ENCODE results near the gene WDFY4. TPM values are rescaled to one million over a fixed set of nuclear protein-coding genes. Genes with fewer than 3 reads are reported as not detected.

Gene WDFY4
- total and polyA plus RNA-seq, 2 experiments from 2014 or later = 0.14 TPM; not detected in 1

DNA sequence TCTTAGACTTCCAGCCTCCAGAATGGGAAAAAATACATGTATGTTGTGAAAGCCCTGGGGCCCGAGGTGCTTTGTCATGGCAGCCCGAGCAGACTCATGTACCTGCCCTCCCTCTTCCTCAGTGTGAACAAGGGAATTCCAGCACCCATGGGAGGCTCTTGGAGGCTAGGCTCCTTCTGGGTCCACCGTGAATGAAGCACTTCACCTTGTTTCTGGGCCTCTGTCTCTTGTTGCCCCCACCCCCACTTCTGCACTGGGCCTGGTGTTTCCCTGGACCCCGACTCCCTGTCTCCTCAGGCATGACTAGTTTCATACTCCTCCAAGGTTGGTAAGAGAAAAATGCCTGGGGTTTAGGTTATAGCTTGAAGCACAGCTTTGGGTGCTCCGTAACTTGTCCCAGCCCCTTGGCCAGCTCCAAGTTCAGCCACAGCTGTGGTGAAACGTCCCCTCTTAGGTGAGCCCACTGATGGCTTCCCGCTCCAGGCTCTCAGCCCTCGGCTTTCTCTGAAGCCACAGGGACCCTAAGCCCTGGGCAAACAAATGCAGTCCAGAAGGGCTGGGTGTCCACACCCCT lies 49.6 kb upstream of the WDFY4 start:
- no peak overlapping the region for H2AFZ ChIP-seq

DNA sequence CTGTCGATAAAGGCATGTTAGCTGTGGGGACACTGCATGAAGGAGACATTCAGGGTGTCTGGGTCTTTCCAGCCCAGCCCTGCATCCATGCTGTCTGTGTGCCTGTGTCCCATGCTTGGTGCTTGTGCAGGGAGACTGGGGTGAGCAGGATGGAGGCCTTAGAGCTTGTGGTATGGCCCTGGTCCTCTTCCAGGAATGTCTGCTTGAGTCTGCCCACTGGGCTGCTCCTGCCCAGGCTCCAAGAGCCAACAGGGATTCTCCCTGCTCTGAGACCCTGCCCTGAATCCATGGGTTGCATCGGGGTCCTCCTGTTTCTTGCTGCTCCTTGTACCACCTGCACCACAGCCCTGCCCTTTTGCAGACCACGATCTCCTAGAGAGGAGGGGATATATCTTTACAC lies 48.4 kb upstream of the WDFY4 start:
- no peak for DNase-seq (ENCODE audit: low spot score)
- no peaks in the 10 kb centered on the region; the same call in 2 of the 3 replicates for H3K4me1 Mint-ChIP-seq
- H3K9me3 Mint-ChIP-seq = peaks cover 7% of the 10 kb centered on the region
- Histone ChIP-seq H3K9me2 (ENCODE audit: insufficient read depth) (no peaks in the 10 kb centered on the region), H3K36me3 (ENCODE audit: insufficient read depth) (no peaks in the 10 kb centered on the region), H3F3A (replicated peaks; ENCODE audit: low read depth) (no peaks in the 10 kb centered on the region), H3K4me3 (no peak overlapping the region), H3K27ac (ENCODE audit: low read depth) (no peak overlapping the region), H3K4me1 (ENCODE audit: insufficient read depth) (no peaks in the 10 kb centered on the region), H3K27me3 (ENCODE audit: insufficient read depth) (no peaks in the 10 kb centered on the region), H3K4me2 (no peak overlapping the region), H2AFZ (no peak overlapping the region), H4K20me1 (replicated peaks; ENCODE audit: insufficient read depth) (no peaks in the 10 kb centered on the region), H3K79me2 (replicated peaks; ENCODE audit: insufficient read depth) (no peaks in the 10 kb centered on the region)
- TF ChIP-seq, protein P1, sequence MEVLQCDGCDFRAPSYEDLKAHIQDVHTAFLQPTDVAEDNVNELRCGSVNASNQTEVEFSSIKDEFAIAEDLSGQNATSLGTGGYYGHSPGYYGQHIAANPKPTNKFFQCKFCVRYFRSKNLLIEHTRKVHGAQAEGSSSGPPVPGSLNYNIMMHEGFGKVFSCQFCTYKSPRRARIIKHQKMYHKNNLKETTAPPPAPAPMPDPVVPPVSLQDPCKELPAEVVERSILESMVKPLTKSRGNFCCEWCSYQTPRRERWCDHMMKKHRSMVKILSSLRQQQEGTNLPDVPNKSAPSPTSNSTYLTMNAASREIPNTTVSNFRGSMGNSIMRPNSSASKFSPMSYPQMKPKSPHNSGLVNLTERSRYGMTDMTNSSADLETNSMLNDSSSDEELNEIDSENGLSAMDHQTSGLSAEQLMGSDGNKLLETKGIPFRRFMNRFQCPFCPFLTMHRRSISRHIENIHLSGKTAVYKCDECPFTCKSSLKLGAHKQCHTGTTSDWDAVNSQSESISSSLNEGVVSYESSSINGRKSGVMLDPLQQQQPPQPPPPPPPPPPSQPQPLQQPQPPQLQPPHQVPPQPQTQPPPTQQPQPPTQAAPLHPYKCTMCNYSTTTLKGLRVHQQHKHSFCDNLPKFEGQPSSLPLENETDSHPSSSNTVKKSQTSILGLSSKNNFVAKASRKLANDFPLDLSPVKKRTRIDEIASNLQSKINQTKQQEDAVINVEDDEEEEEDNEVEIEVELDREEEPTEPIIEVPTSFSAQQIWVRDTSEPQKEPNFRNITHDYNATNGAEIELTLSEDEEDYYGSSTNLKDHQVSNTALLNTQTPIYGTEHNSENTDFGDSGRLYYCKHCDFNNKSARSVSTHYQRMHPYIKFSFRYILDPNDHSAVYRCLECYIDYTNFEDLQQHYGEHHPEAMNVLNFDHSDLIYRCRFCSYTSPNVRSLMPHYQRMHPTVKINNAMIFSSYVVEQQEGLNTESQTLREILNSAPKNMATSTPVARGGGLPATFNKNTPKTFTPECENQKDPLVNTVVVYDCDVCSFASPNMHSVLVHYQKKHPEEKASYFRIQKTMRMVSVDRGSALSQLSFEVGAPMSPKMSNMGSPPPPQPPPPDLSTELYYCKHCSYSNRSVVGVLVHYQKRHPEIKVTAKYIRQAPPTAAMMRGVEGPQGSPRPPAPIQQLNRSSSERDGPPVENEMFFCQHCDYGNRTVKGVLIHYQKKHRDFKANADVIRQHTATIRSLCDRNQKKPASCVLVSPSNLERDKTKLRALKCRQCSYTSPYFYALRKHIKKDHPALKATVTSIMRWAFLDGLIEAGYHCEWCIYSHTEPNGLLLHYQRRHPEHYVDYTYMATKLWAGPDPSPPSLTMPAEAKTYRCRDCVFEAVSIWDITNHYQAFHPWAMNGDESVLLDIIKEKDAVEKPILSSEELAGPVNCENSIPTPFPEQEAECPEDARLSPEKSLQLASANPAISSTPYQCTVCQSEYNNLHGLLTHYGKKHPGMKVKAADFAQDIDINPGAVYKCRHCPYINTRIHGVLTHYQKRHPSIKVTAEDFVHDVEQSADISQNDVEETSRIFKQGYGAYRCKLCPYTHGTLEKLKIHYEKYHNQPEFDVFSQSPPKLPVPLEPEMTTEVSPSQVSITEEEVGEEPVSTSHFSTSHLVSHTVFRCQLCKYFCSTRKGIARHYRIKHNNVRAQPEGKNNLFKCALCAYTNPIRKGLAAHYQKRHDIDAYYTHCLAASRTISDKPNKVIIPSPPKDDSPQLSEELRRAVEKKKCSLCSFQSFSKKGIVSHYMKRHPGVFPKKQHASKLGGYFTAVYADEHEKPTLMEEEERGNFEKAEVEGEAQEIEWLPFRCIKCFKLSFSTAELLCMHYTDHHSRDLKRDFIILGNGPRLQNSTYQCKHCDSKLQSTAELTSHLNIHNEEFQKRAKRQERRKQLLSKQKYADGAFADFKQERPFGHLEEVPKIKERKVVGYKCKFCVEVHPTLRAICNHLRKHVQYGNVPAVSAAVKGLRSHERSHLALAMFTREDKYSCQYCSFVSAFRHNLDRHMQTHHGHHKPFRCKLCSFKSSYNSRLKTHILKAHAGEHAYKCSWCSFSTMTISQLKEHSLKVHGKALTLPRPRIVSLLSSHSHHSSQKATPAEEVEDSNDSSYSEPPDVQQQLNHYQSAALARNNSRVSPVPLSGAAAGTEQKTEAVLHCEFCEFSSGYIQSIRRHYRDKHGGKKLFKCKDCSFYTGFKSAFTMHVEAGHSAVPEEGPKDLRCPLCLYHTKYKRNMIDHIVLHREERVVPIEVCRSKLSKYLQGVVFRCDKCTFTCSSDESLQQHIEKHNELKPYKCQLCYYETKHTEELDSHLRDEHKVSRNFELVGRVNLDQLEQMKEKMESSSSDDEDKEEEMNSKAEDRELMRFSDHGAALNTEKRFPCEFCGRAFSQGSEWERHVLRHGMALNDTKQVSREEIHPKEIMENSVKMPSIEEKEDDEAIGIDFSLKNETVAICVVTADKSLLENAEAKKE (CRISPR knock-in tag; IDR thresholded peaks at IDR 0.05) = no peak
- TF ChIP-seq CREB1 (CRISPR knock-in tag; IDR thresholded peaks at IDR 0.05; ENCODE audit: low read depth) (no peak), JUNB (IDR thresholded peaks at IDR 0.05; ENCODE audit: unreplicated experiment) (no peak), EZH2phosphoT487 (IDR thresholded peaks at IDR 0.05; ENCODE audit: unreplicated experiment) (no peak), ZNF114 (CRISPR knock-in tag; IDR thresholded peaks at IDR 0.05) (no peak), STAT1 (IDR thresholded peaks at IDR 0.05; ENCODE audit: unreplicated experiment) (no peak), POLR2AphosphoS5 (IDR thresholded peaks at IDR 0.05; ENCODE audit: low read depth) (no peak), NANOG (IDR thresholded peaks at IDR 0.05; ENCODE audit: borderline replicate concordance) (no peak), EZH2 (IDR thresholded peaks at IDR 0.05; ENCODE audit: low read depth, unreplicated experiment) (no peak)
- no peaks in the 10 kb centered on the region for H3K36me3 Mint-ChIP-seq (ENCODE audit: low read depth)
- no peak for ATAC-seq
- no peak overlapping the region for H3K27ac Mint-ChIP-seq
- H3K27me3 Mint-ChIP-seq (ENCODE audit: insufficient read depth, low read depth, poor library complexity) = peaks cover 3% of the 10 kb centered on the region
- H3K4me3 Mint-ChIP-seq = no peak overlapping the region

More for the DNA sequence above, 49.6 kb upstream of the WDFY4 start:
- Mint-ChIP-seq H3K4me3 (no peak overlapping the region), H3K9me3 (peaks cover 2% of the 10 kb centered on the region; the same call in 1 of the 3 replicates), H3K27ac (no peak overlapping the region), H3K27me3 (ENCODE audit: insufficient read depth, low read depth, poor library complexity) (peaks cover 3% of the 10 kb centered on the region), H3K36me3 (ENCODE audit: low read depth) (no peaks in the 10 kb centered on the region), H3K4me1 (no peaks in the 10 kb centered on the region; the same call in 2 of the 3 replicates)
- no peak overlapping the region for H3K4me2 ChIP-seq
- no peaks in the 10 kb centered on the region for H3K27me3 ChIP-seq (ENCODE audit: insufficient read depth)
- no peaks in the 10 kb centered on the region for H3K79me2 ChIP-seq (replicated peaks; ENCODE audit: insufficient read depth)
- ATAC-seq = no peak
- DNase-seq (ENCODE audit: low spot score) = no peak
- H3F3A ChIP-seq (replicated peaks; ENCODE audit: low read depth) = no peaks in the 10 kb centered on the region
- TF ChIP-seq, protein P2, sequence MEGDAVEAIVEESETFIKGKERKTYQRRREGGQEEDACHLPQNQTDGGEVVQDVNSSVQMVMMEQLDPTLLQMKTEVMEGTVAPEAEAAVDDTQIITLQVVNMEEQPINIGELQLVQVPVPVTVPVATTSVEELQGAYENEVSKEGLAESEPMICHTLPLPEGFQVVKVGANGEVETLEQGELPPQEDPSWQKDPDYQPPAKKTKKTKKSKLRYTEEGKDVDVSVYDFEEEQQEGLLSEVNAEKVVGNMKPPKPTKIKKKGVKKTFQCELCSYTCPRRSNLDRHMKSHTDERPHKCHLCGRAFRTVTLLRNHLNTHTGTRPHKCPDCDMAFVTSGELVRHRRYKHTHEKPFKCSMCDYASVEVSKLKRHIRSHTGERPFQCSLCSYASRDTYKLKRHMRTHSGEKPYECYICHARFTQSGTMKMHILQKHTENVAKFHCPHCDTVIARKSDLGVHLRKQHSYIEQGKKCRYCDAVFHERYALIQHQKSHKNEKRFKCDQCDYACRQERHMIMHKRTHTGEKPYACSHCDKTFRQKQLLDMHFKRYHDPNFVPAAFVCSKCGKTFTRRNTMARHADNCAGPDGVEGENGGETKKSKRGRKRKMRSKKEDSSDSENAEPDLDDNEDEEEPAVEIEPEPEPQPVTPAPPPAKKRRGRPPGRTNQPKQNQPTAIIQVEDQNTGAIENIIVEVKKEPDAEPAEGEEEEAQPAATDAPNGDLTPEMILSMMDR (conservative IDR thresholded peaks at IDR 0.05; ENCODE audit: low read depth in 2 of 2) = no peak
- TF ChIP-seq JUNB (IDR thresholded peaks at IDR 0.05; ENCODE audit: unreplicated experiment) (no peak), NANOG (IDR thresholded peaks at IDR 0.05; ENCODE audit: borderline replicate concordance) (no peak)
- no peaks in the 10 kb centered on the region for H3K9me2 ChIP-seq (ENCODE audit: insufficient read depth)
- H4K20me1 ChIP-seq (replicated peaks; ENCODE audit: insufficient read depth) = no peaks in the 10 kb centered on the region
- H3K27ac ChIP-seq (ENCODE audit: low read depth) = no peak overlapping the region
- H3K36me3 ChIP-seq (ENCODE audit: insufficient read depth) = no peaks in the 10 kb centered on the region
- no peak overlapping the region for H3K4me3 ChIP-seq
- H3K4me1 ChIP-seq (ENCODE audit: insufficient read depth) = no peaks in the 10 kb centered on the region
